ENCODE data around the gene NFYB.

Gene NFYB

GRCh38 chr12:104155711-104156555 lies 17.9 kb upstream of the NFYB start:
- TF ChIP-seq, protein P1, sequence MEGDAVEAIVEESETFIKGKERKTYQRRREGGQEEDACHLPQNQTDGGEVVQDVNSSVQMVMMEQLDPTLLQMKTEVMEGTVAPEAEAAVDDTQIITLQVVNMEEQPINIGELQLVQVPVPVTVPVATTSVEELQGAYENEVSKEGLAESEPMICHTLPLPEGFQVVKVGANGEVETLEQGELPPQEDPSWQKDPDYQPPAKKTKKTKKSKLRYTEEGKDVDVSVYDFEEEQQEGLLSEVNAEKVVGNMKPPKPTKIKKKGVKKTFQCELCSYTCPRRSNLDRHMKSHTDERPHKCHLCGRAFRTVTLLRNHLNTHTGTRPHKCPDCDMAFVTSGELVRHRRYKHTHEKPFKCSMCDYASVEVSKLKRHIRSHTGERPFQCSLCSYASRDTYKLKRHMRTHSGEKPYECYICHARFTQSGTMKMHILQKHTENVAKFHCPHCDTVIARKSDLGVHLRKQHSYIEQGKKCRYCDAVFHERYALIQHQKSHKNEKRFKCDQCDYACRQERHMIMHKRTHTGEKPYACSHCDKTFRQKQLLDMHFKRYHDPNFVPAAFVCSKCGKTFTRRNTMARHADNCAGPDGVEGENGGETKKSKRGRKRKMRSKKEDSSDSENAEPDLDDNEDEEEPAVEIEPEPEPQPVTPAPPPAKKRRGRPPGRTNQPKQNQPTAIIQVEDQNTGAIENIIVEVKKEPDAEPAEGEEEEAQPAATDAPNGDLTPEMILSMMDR (conservative IDR thresholded peaks at IDR 0.05; ENCODE audit: control insufficient read depth, insufficient read depth, low read depth, low read length) = no peak
- no peak overlapping the region for H3K4me3 ChIP-seq (ENCODE audit: control insufficient read depth, low read depth, low read length)
- no peak for DNase-seq (ENCODE audit: low read depth)

DNA sequence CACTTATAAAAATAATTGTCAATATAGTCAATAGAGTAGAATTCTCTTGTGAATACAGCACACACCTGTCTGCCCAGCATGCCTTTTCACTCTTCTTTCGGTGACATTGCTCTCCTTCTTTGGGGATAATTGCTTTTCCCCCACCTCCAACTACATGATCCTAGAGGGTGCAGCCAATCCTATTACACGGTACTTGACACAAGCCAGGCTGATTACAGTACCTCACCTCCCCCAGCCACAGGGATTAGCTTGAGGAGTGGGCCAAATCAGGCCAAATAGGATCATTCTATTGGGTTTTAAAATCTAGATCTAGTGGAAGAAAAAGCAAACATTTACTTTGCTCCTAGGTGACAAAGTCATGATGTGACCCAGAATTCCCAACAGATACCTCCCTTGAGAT lies 16.8 kb upstream of the NFYB start:
- DNase-seq (ENCODE audit: low read depth) = no peak
- TF ChIP-seq, protein P1 (conservative IDR thresholded peaks at IDR 0.05; ENCODE audit: control insufficient read depth, insufficient read depth, low read depth, low read length) = no peak
- no peak overlapping the region for H3K4me3 ChIP-seq (ENCODE audit: control insufficient read depth, low read depth, low read length)

- TF ChIP-seq, protein P1 (conservative IDR thresholded peaks at IDR 0.05; ENCODE audit: control insufficient read depth, insufficient read depth, low read depth, low read length) = no peak
- no peak for DNase-seq (ENCODE audit: low read depth)
- H3K4me3 ChIP-seq (ENCODE audit: control insufficient read depth, low read depth, low read length) = no peak overlapping the region
Observed at GRCh38 chr12:104154286-104154685, 16.3 kb upstream of the NFYB start.

GRCh38 chr12:104152685-104153241 lies 14.8 kb upstream of the NFYB start:
- no peak for DNase-seq (ENCODE audit: low read depth)
- TF ChIP-seq, protein P1 (conservative IDR thresholded peaks at IDR 0.05; ENCODE audit: control insufficient read depth, insufficient read depth, low read depth, low read length) = no peak
- no peak overlapping the region for H3K4me3 ChIP-seq (ENCODE audit: control insufficient read depth, low read depth, low read length)

DNA sequence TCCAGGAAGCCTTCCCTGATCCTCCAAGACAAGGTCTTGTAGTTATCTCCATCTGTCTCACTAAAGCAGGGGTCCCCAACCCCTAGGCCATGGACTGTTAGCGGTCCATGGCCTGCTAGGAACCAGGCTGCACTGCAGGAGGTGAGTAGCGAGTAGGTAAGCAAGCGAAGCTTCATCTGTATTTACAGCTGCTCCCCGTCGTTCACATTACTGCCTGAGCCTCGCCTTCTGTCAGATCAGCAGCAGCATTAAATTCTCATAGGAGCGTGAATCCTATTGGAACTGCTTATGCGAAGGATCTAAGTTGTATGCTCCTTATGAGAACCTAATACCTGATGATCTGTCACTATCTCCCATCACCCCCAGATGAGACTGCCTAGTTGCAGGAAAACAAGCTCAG lies 12.4 kb upstream of the NFYB start:
- no peak for DNase-seq (ENCODE audit: low read depth)
- H3K4me3 ChIP-seq (ENCODE audit: control insufficient read depth, low read depth, low read length) = no peak overlapping the region
- TF ChIP-seq, protein P1 (conservative IDR thresholded peaks at IDR 0.05; ENCODE audit: control insufficient read depth, insufficient read depth, low read depth, low read length) = no peak

GRCh38 chr12:104147346-104147745 lies 9.3 kb upstream of the NFYB start:
- TF ChIP-seq, protein P1 (conservative IDR thresholded peaks at IDR 0.05; ENCODE audit: control insufficient read depth, insufficient read depth, low read depth, low read length) = no peak
- DNase-seq (ENCODE audit: low read depth) = no peak
- no peak overlapping the region for H3K4me3 ChIP-seq (ENCODE audit: control insufficient read depth, low read depth, low read length)

Data from fibroblast of mammary gland (primary cell).